ENCODE data around the gene GARNL3.

The GARNL3 gene, protein sequence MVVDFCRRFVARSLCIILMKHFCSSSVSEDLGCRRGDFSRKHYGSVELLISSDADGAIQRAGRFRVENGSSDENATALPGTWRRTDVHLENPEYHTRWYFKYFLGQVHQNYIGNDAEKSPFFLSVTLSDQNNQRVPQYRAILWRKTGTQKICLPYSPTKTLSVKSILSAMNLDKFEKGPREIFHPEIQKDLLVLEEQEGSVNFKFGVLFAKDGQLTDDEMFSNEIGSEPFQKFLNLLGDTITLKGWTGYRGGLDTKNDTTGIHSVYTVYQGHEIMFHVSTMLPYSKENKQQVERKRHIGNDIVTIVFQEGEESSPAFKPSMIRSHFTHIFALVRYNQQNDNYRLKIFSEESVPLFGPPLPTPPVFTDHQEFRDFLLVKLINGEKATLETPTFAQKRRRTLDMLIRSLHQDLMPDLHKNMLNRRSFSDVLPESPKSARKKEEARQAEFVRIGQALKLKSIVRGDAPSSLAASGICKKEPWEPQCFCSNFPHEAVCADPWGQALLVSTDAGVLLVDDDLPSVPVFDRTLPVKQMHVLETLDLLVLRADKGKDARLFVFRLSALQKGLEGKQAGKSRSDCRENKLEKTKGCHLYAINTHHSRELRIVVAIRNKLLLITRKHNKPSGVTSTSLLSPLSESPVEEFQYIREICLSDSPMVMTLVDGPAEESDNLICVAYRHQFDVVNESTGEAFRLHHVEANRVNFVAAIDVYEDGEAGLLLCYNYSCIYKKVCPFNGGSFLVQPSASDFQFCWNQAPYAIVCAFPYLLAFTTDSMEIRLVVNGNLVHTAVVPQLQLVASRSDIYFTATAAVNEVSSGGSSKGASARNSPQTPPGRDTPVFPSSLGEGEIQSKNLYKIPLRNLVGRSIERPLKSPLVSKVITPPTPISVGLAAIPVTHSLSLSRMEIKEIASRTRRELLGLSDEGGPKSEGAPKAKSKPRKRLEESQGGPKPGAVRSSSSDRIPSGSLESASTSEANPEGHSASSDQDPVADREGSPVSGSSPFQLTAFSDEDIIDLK

DNA sequence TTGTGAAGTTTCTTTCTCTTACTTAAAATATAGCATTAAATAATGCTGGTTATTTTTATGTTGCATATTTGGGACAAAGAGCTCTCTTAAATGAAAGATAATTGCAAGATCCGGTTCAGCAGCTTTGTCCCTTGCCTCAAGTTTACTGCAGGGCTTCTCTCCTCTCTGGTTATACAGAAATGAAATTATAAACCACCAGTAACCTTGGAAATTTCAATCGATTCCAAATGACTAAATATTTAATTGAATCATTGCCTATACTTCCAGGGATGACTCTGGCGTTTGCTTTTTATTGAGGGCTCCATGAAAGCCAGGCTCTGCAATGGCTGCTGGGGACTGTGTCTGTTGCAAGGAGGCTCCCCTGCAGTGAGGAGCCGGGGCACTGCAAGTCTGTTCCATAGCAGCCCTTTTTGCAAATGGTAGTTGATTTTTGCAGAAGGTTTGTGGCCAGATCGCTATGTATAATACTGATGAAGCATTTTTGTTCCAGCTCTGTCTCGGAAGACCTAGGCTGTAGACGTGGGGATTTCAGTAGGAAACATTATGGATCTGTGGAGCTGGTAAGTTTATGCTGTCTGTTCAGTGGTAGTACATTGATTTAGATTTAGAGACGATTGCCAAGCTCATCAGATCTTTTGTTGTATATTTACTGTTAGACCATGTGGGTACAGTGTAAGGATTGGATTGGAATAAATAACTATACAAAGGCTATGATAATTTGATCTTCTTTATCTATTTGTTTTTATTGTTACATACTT lies at the start of gene GARNL3:
GARNL3 (plus strand) TSS at position 313 of the 758 bp plus-strand sequence; CDS start at position 417, 104 bp downstream.
- no peak for DNase-seq
- ATAC-seq: no peak

DNA sequence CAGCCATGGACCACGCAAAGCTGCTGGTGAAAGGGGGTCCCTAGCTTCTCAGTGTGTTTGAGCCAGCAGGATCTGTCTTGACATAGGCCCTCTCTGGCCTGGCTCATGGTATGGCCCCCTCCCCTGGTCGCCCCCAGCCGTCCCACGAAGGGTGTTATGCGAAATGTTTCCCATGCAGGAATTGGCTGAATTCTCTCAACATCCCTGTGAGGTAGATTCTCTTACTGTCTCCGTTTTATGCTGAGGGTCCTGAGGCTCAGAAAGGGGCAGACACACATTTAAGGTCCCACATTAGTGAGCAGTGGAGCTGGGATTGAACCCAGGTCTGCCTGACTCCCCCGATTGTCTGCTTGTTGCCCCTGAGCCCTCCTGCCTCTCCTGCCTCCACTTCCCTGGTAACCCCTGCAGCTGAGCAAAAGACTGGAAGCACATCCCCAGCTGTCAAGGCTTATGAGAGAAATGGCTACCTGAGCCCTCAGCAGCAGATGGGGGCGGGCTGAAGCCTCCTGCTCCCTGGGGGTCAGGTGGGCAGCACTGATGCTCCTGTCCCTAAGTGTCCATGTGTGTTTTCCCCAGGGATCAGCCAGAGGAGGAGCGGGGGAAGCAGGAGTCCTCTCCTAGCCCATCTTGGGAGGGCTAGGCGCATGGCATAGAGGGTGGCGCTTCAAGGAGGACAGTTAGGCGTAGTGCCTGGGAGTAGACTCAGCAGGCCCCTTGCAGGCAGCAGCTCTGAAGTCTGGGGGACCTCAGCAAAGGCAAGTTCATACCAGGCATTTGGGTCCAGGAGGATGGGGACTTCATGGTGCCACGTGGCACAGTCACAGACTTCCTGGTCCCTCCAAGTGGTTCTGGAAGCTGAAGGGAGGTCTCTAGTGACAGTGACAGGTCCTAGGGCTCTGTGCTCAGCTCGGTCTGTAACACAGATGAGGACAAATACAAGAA lies 49.0 kb upstream of the GARNL3 start:
- no peak for DNase-seq
- no peak for ATAC-seq

DNA sequence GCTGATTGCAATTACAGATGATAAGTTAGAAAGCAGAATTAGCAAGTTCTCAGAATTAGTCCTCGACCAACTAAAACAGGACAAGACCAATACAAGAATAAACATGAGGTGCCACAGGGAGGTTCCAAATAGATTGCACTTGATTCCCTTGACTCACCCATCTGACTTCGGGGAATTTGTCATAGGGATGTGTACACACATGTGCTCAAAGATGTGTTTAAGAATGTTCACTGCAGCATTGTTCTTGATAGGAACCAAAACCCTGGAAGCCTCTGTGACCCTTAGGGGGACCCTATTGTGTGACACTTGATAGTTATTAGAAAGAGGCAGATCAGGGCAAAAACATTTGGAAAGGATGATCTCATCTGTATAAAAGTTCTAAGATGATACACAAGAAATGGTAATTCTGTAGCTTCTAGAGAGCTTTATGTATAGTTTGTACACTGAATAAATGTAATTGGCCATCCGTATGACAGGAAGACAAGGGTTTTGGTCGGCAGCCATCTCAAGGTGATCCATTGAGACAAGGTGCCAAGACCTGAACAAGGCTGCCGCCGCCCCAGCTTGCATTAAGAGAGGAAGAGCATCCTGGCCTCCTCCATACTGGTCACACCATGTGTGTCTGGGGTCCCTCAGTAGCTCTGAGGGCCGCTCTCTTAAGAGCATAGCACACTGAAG lies 48.2 kb upstream of the GARNL3 start:
- ATAC-seq (no peak), DNase-seq (no peak)

DNA sequence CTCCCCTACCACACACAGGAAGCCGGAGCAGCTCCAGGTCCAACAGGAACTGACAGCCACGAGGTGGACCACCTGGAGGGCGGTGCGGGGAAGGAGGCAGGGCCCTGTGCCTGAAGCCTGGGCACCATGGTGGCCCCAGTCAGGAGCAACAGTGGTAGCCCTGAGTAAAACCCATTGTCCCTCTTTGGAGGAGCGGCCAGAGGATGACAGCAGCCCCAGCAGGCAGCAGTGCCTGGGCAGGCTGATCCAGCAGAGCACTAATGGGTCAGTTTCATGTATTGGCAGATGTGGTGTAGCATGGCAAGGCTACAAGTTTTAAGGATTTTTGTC lies 47.7 kb upstream of the GARNL3 start:
- no peak for DNase-seq
- no peak for ATAC-seq

DNA sequence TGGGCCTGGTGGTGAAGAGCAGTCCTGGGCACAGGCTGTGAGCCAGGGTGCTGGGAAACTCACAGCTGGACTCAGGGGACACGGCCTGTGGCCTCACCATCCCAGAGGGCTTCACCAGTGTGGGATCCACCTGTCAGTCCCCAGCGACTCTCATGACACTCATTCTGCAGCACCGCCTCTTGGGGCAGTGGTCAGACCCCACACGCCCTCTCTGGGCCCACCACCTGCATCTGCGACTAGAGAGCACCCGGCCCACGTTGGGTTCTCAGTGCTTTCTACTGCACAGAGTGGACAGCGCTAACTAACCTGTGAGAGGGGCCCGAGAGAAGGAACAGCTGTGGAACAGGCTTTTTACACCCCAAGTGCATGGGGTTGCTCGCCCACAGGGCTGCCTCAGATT lies 45.8 kb upstream of the GARNL3 start:
- DNase-seq (no peak), ATAC-seq (no peak)

DNA sequence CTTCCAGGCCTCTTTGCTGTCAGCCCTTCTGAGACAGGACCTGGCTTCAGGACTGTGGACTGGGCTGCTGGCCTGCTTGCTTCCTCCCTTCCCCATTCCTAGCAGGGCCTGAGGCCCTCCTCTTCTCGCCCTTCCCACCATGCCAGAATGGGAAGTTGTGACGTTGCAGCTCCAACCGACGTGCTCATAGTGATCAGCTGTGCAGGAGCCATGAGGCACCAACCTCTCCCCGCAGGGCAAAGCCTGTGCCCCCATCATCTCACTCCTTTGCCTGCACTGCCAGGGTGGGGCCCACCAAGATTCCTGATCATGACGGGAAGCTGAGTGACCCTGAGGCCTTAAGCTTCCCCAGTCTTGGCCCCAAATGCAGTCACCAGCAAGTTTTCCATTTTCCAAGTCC lies 45.1 kb upstream of the GARNL3 start:
- ATAC-seq: no peak
- DNase-seq: no peak

DNA sequence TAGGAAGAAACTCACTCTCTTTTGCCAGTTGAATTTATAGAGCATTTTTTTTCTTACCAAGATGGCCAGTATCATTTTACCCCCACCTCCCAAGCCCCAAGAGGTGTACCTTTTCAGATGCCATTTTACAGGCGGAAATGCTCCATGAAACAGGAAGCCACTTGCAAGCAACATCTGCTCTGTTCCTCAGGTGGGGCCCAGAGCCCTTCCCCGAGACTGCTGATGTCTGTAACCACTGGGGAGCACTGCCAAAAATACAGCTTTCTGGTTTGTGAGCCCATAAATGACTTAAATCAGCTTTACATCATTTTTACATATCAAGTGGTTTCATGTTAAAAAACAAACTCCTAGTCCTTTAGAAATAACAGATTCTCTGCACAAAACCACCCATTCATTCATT lies 42.9 kb upstream of the GARNL3 start:
- ATAC-seq: no peak
- DNase-seq: no peak

DNA sequence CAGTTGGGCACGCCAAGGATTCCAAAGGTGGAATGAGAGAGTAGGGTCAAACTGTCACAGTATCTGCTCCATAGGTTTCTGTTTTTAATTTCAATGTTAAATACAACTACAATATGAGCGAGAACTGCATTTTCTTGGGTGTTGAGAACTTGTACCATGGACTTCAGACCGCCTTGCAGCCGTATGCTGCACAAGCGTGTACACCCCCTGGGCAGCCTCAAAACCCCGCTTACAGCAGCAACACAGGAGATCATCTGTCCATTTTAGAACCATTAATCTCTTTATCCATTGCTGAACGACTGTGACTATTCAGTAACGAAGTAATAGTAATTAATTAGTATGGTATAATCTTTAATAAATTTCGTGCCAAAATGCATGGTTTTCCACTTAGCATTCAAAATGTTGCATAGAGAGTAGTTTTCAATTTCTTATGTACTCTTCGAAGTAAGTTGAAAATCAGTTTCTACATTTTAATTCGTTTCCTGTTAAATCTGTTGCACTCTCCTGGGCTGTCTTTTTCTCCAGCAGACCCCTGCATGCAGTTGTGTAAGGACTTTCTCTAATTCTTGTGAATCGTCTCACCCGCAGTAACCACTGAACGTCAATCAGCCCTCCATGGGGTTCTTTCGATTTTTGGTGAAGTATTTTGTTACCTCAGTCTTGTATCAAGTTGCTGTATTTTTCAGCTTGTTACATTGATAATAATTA lies 42.0 kb upstream of the GARNL3 start:
- ATAC-seq: no peak
- no peak for DNase-seq

DNA sequence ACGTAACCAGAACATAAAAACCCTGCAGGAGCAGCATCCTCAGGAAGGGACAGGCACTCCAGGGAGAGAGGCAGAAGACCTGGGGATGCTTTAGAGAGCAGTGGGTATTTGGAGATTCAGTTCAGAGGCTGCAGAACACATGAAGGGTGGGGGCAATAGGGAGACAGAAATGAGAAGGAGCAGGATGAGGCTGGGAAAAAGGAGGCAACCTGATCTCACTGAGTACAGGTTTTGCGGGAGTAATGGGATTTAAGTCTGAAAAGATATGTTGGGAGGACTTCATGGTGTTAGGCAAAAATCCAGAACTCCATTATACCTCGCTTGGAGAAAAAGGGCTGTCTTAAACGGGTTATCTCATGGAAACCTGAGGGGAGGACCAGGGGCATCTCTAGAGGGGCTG lies 41.3 kb upstream of the GARNL3 start:
- DNase-seq (no peak), ATAC-seq (no peak)

DNA sequence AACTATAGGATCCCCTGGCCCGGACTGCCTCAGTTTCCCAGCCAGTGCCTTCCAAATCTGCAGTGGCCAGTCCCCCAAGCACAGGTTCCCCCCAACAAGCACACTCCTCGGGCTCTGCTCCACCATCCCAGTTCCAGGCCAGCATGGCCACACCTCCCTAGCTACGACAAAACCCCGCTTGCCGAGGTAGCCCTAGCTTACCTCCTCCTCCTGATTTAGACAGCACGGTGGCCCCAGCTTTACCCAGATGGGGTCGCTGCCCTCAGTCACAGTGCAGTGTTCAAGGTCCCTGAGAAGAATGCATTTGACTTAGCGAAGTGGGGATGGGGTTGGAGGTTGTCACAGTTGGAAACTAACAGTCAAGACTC lies 40.8 kb upstream of the GARNL3 start:
- DNase-seq: no peak
- no peak for ATAC-seq

DNA sequence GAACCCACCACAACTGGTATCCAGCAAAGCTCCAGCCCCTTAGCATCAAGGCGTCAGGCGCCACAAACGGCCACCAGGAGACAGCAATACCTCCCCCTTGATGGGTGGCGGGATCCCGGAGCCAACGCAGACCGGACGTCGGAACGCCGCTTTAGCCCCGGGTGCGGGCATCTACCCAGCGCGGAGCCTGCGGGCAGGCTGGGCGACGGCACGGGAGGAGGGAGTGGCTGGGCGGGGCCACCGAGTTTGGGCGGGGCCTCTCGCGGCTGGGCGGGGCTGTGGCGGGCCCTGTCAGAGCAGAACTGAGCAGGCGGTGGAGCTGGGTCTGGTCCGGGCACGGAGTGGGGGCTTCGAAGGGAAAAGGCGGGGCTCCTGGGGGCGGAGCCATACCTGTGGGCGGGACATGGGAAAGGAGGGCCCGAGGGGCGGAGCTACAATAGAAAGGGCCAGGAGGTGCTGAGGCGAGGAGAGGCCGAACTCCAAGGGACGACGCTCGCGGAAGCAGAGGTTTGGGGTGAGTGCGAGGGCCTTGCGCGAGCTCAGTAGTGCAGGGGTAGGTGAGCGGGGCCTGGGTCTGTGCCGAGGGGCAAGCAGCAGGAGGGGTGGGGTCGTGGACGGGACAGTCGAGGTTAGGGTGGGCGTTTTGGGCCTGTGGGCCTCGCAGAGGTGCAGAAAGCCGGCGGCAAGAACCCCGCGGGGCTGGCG lies 40.2 kb upstream of the GARNL3 start:
- DNase-seq: peak; percentile 86
- peak; percentile 81 for ATAC-seq

DNA sequence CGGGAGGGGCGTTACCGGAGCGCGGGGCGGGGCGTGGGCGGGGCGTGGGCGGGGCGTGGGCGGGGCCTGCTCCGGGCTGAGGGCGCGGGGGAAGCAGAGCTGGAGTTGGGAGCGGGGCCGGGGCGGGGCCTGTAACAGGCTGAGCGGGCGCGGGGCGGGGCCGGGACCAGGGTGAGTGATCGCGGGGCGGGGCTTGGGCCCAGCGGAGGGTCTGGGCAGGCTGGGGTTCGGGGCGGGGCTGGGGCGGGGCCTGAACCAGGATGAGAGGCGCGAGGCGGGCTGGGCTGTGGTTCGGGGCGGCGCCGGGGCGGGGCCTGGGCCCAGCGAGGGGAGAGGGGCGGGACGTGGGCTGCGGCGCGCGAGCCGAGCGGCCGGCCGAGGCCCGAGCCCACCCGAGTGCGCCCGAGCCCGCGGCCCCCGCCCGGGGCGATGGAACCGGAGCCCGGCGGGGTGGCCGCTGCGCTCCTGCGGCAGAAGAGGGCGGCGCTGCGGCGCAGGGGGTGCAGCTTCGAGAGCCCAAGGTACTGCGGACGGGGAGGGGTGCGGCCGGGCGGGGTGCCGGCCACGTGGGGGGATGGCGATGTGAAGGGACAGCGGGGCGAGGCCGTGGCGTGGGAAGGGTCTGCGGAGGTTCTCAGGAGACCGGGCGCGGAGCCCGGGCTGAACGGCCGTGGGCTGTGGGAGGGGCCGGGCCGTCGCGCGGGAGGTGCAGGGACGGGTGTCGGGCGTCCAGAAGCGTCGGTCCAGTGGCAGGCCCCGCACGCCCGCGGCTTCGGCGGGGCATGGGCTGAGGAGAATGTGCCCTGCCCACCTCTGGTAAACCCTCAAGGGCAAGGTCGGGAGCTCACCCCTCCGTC lies 39.5 kb upstream of the GARNL3 start:
- DNase-seq (peak; percentile 95), ATAC-seq (peak; percentile 88)

DNA sequence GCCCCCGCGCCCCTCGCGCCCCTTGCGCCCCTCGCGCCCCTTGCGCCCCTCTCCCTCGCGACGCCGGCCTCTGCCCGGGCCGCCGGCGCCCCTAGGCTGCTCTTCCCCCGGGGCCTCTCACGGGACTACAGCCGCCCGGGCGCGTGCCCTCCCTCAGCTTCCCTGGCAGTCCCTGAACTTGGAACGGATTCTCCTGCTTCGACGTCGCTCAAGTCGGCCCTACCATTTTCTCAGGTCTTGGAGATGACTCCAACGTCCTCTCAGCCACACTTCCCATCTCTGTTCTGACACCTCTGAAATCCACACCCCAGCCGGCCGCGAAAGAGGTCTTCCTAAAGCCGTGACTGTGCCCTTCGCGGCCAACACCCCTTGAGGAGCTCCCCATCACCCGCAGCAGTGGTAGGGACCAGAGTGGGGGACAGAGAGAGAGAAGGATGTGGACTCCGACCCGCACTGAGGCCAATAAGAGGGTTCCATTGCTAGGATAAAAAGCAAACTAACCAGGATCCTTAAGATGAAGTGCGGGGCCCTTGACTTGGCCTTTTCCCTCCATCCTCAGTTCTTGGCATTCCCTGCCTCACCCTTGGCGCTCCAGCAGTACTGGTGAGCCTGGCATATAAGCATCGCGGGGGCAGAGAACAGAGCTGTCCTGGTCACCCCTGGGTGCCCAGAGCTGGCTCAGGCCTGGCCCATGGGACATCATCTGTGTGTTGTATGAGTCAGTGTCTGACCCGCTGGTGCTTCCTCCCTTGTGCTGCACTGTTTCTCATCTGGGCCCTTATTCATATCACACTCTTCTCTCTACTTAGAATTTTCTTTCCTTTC lies 38.6 kb upstream of the GARNL3 start:
- no peak for ATAC-seq
- no peak for DNase-seq

DNA sequence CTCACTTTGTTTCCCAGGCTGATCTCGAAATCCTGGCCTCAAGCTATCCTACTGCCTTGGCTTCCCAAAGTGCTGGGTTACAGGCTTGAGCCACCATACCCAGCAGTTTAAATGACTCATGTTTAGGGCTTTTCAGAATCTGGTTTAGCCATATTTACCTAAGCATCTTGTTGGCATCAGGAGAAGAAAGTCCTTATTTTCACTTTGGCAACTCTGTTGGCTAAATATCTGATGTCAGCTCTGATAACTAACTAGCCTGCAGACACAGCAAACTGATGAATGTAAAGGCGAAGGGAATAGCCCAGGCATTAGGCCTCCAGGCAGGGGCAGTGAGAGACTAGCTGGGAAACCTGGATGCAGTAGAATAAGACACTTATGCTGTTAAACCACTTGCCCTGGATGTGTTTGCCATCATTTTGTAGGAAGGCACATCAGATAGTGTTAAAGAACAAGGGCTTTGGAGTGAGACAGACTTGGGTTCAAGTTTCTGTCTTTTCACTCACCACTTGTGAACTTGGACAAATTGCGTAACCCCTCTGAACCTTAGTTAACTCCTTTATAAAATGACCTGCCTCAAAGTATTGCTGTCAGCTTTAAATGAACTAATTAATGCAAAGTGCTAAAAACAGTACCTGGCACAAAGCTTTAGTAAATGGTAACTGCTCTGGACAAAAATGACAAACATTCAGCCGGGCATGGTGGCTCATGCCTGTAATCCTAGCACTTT lies 34.7 kb upstream of the GARNL3 start:
- ATAC-seq (no peak), DNase-seq (no peak)

DNA sequence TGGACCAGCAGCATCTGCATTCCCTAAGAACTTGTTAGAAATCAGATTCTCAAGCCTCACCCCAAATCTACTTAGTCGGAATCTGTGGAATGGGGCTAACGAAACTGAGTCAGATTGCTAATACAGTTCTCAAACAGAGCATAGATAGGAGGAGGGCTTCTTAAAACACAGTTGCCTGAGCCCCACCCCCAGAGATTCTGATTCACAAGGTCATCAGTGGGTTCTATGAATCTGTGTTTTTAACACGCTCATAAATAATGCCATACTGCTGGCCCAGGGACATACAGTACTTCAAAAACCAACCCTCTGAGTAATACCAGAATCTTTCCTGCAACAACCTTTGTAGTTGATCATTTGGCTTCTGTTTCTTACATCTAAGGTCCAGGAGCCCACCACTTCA lies 32.9 kb upstream of the GARNL3 start:
- ATAC-seq (no peak), DNase-seq (no peak)

DNA sequence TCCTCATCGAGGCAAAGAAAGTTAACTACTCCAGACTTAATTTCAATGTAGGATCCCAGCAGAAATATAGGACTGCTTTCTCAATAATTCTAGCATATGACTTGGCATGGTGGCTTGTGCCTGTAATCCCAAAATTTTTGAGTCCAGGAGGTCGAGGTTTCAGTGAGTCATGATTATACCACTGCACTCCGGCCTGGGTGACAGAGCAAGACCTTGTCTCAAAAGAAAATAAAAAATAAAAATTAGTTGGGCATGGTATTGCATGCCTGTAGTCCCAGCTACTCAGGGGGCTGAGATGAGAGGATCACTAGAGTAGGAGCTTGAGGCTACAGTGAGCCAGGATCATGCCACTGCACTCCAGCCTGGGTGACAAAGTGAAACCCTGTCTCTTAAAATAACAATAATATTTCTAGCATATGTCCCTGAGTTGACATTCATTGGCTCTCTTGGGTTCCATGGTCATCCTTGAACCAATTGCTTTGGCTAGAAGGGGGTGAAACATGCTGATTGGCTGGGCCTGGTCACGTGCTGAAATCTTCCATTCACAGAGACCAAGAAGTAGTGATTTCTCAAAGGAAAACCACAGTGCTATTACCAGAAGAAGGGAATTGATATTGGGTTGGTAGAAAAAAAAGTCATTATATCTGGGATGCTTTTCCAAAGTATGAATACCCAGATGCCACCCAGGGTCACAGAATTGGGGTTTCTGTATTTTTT lies 31.6 kb upstream of the GARNL3 start:
- ATAC-seq (no peak), DNase-seq (no peak)
